IPS-NIHi7 (cell line): ENCODE results near the gene KIAA1586.
"Not testable (repeated sequence)": the region's sequence is repeated elsewhere in the genome, so short reads cannot be mapped to it uniquely, and the experiment has no call there.

Experiments
- DNase-seq: peaks from one replicate; pipeline ENCODE4 v3.0.0; 2012; ENCODE audit warnings: mixed read lengths; ENCODE audit errors: extremely low spot score

Gene KIAA1586

DNA sequence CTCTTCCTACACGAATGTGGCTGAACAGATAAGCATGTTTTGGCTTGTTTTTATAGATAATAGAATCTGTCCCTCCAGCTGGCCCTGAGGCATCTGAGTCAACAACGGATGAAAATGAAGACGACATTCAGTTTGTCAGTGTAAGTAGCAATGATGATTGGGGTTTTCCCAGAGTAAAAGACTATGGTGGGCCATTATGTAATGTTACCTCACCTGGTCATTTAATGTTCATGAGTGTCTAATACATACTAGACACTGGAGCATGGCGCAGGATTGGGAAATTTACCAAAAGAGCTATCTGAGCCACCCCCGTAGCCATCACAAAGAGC, 728 bp downstream of the KIAA1586 start:
- not testable (repeated sequence) for DNase-seq

DNA sequence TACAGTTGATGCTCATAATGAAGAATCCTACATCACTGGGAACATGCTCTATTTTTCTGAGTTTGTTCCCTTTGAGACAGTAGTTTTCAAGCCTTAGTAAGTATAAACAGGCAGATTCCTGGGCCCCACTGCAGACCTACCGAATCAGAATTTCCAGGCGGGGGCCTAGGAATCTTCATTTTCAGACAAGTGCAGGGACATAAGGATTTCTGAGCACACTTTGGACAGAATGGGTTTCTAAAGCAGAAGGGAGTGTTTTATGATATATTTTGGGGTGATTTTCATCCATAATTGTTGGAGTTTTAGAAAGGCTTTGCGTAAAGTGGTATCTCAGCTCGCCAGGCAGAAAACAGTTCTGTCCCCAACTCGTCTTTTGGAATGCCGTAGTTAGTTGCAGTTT, 1.4 kb downstream of the KIAA1586 start:
- DNase-seq: not testable (repeated sequence)

DNA sequence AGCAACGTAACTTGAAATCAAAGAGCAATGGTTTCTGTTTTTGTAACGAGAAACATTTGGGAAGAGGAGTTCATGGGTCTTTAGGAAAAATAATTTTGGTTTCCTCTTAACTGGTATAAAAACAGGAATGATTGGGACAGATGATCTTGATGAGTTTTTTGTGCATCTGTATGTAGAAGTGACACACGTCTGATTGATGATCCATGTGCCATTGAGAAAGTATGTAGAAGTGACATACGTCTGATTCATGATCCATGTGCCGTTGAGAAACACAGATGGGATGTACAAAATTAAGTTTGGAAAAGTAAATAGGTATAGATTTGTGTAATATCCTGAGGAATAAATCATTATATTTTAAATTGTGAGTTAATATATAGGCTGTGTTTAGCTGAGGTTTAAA, 2.1 kb downstream of the KIAA1586 start:
- no peak for DNase-seq

DNA sequence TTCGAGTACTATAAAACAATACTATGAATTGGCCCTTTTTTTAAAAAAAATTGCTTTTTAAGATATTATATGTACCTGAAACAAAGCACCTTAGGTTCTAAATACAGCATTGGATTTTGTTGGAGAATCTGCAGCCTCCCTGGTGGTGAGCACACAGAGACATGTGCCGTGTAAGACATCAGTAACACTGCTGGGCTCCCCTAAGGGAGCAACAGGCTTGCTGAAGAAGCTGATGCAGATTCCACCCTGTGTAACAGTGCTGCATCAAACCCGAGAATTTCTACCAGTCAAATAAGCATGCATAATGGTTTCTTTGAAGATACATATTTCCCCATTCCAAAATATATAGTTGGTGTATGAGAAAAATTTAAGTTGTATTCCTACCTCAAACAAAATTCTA, 17.4 kb downstream of the KIAA1586 start:
- DNase-seq: no peak

DNA sequence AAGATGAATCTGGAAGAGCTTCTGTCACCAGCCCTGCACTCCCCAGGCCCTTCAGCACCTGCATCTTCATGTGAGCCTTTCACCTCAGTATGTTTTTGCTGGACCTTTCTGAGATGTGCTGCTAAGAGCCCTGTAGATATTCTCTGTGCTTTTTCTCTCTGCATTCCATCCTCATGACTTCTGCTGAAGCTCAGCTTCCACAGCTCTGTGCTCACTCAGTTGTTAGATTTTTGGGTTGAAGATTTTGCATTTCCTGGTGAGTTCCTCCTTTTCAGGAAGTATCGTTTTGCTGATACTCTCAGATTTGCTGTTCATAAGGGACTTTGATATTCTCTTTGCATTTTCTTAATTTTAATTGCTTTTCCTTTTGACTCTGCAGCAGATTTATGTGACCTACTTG, 18.3 kb downstream of the KIAA1586 start:
- no peak for DNase-seq

DNA sequence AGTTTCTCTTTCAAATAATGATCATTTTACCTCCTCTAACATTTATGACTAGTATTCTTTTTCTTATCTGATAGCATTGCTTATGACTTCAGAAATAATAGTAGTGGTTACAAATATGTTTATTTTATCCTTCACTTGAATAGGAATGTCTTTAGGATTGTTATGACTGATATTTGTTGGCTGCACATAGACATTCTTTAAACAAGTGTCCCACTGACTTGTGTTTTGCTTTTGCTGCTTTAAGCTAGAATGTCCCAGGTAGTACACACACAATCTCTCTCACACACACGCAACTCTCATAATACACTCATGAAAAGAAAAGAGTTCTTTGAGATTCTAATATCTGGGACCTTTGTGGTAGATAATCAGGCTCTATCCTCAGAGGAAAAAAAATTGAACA, 21.6 kb downstream of the KIAA1586 start:
- no peak for DNase-seq

DNA sequence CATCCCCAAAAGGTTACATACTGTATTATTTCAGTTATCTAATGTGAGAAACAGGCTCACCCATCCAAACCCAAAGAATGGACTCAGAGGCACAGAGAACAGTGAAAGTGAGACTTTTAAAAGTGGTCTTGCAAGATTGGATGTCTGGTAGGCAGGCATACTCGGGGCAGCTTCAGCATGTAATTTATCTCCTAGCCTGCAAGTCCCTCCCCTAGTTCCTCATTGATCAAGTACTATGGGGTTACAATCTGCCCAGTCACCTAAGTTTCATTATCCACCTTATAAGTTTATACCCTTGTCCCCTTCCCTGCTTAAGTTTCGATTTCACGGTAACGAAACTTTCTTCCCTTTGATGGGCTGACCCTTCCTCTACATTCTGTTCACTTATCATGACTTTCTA, 22.7 kb downstream of the KIAA1586 start:
- no peak for DNase-seq

DNA sequence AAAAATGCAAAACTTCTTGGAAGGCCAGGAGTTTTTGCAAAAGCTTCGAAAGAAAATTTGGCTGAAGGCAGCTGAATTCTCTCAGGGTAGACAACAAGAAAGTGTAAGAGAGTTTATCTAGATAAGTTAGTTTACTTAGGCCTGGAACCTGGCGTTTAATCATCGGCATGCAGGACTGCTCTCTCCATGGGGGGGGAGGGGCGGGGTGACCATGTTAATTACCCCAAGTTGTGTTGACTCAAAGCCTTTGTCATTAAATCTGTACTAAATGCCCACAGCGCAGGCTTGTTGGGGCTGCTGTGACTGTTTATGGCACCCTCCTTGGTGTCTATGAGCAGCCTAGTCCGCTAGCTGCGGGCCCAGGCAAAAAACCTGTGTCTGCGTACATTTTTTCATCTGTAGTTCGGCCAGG, 23.4 kb downstream of the KIAA1586 start:
- peak; percentile 15 for DNase-seq

DNA sequence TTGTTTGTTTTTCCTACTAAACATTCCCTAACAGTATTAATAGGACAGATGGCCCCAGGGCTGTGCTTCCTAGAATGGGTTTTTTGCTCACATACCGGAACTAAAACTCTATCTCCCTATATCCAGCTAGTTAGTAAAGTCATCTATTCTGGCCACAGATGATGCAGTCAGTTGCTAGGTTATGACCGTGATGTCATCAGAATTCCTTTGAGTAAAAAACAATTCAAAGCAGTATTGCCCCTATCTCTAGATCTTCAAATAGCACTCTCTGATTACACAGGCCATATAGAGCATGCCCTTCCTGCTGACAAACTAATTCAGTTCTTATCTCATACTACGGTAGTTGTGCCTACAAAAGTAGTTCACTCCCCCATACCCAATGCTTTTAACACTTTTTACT, 25.6 kb downstream of the KIAA1586 start:
- DNase-seq: no peak

DNA sequence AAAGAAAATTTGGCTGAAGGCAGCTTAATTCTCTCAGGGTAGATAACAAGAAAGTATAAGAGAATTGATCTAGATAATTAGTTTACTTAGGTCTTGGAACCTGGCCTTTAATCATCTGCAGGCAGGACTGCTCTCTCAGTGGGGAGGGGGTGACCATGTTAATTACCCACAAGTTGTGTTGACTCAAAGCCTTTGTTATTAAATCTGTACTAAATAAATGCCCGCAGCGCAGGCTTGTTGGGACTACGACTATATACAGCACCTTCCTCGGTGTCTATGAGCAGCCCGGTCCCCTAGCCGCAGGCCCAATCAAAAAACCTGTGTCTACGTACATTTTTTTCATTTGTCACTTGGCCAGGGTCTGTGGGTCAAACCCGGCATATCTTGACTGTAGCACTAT, 27.9 kb downstream of the KIAA1586 start:
- no peak for DNase-seq

DNA sequence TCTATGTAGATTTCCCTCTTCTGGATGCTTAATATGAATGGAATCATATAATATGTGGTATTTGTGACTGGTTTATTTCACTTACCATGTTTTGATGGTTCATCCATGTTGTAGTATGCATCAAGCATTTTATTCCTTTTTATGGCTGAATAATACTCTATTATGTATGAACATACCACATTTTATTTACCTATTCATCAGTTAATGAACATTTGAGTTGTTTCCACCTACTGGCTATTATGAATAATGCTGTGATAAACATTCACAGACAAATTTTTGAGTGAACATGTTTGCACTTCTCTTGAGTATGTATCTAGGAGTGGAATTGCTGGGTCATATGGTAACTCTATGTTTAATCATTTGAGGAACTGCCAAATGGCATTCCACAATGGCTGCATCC, 28.6 kb downstream of the KIAA1586 start:
- DNase-seq: no peak

DNA sequence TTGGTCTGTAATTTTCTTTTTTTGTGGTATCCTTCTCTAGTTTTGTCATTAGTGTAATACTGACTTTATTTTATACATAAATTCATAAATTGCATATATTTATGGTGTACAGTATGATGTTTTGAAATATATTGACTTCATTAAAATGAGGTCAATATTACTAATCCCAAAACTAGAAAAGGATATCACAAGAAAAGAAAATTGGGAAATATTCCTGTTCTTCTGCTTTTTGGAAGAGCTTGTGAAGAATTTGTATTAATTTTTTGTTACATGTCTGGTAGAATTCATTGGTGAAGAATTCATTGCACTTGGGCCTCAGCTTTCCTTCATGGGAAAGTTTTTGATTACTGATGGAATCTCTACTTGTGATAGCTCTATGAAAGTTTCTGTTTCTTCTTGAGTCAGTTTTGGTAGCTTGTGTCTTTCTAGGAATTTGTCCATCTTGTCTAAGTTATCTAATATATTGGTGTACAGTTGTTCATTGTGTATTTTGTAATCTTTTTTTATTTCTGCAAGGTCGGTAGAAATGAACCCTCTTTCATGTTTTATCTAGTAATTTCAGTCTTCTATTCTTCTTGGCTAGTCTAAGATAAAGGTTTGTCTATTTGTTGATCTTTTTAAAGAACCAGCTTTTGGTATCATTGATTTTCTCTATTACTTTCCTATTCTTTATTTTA, 32.2 kb downstream of the KIAA1586 start:
- no peak for DNase-seq

DNA sequence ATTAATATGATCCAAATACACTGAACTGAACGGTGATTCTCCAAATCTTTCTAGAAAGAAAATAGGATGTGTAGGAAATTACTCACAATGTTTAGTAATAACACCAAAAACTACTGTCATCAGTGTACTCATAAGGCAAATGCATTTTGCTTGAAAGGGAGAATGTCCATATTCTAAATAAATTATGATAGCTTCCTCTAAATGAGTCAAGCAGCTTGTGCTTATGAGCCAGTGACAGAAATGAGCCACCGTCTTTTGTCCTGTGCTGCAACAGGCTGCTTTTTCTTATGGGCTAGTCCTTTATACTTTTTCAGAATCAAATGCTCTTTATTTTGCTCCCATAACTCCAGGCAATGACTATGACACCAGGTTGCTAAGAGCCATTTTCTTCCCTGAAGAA, 39.0 kb downstream of the KIAA1586 start:
- DNase-seq: no peak

DNA sequence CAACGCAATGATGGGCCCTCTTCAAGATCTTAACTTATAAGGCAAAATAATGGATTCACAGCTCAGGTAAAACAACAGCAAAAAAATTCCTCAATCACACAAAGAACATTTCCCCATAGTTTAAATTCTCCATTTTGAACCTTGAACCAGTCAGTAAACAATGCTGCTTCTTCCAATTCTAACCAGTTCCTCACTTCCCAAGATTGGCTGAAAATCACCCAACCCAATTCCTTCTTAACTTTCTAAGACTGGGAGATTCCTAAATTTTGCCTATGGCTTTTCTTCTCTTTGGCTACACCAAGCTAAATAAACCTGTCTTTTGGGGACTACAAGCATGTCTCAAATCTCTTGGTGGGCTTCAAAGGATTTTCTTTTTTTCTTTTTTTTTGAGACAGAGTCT, 40.4 kb downstream of the KIAA1586 start:
- no peak for DNase-seq

DNA sequence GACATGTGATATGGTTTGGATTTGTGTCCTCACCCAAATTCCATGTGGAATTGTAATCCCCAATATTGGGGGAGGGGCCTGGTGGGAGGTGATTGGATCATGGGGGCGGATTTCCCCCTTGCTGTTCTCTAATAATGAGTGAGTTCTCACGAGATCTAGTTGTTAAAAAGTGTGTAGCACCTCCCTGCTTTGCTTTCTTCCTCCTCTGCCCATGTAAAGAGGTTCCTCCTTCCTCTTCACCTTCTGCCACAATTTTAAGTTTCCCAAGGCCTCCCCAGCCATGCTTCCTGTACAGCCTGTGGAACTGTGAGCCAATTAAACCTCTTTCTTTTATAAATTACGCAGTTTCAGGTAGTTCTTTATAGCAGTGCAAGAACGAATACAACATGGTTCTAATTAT, 41.4 kb downstream of the KIAA1586 start:
- DNase-seq: no peak

DNA sequence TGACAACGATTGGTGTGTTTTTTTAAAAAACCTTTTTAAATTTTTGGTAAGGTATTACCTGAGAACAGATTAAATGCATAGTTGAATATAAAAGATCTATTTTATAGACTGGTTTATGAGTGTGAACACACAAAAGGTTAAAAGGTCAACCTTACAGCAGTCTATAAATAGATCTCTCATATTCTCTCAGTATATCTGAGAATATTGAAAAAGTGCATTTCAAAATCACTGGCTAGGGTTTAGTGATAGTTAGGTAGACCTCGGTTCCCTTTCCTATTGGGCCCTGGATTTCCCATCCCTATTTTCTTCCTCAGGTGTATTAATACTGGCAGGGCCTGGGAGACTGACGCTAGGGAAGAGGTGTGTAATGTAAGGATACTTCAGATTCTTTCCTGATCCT, 42.8 kb downstream of the KIAA1586 start:
- DNase-seq: no peak

DNA sequence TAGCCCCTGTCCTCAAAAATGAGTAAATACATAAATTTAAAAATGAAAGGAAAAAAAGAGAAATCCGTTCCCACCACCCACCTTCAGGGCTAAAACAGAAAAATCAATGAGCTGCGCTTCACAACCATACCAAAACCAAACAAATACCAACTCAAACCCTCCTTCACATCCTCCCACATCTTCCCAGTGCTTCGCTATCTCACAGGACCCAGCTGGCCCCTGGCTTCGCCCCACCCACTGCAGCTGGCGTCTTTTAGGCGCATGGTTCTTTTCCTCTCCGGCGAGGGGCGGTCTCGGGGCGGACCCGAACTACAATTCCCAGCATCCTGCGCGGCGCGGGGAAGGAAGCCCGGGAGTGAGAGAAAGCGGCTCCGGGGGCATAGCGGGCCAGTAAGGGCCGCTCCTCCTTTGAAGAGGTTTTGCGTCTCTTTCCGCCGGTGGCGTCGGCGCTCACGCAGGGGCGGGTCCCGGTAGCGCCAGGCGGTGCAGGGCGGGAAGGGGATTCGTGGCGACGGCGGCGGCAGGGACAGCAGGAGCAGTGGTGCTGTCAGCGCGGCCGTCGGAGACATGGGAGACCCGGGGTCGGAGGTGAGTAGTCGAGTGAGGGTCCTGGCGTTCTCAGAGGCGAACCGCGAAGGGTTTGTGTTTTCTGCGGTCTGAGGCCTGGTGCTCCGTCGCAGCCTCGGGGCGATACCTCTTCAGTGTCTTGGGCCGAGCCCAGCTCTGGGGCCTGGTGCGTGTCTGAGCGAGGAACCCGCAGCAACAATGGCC, 43.4 kb downstream of the KIAA1586 start, which contains the start of gene ZNF451:
ZNF451 (plus strand) TSS at position 502 of the 771 bp plus-strand sequence; CDS start at position 568, 66 bp downstream.
- peak; percentile 97 for DNase-seq

DNA sequence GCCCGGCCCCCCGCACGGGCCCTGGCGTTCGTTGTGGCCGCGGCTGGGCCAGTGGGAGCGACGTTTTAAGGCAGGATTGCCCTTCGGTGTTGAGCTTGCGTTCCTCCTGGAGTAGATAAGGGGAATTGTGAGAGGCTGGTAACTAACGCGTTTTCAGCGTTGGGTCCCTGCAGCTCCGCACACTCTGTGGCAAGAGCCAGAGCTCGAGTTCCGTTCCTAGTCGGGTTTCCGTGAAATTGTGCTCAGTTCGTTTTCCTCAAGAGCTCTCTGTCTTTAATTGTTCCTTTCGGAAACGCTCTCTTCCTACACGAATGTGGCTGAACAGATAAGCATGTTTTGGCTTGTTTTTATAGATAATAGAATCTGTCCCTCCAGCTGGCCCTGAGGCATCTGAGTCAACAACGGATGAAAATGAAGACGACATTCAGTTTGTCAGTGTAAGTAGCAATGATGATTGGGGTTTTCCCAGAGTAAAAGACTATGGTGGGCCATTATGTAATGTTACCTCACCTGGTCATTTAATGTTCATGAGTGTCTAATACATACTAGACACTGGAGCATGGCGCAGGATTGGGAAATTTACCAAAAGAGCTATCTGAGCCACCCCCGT, 44.1 kb downstream of the KIAA1586 start:
- DNase-seq: not testable (repeated sequence)

DNA sequence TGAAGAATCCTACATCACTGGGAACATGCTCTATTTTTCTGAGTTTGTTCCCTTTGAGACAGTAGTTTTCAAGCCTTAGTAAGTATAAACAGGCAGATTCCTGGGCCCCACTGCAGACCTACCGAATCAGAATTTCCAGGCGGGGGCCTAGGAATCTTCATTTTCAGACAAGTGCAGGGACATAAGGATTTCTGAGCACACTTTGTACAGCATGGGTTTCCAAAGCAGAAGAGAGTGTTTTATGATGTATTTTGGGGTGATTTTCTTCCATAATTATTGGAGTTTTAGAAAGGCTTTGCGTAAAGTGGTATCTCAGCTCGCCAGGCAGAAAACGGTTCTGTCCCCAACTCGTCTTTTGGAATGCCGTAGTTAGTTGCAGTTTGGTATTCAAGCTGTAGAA, 44.9 kb downstream of the KIAA1586 start:
- DNase-seq: not testable (repeated sequence)

DNA sequence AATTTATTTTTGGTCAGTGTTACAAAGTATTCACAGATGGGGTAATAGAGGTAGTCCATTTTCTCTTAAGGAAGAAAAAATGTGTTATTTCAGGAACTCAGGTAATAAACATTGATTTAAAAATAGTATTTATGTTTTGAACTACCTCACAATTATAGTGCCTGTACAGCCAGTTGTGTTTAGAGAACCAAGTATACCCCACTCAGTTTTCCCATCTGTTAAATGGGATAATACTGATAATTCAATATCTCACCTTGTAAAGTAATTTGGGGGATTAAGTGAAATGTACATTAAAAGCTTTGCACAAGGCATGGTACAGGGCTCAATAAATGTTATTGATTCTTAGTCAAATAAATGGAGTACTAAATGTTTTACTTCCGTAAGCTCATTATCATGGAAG, 48.2 kb downstream of the KIAA1586 start:
- no peak for DNase-seq

DNA sequence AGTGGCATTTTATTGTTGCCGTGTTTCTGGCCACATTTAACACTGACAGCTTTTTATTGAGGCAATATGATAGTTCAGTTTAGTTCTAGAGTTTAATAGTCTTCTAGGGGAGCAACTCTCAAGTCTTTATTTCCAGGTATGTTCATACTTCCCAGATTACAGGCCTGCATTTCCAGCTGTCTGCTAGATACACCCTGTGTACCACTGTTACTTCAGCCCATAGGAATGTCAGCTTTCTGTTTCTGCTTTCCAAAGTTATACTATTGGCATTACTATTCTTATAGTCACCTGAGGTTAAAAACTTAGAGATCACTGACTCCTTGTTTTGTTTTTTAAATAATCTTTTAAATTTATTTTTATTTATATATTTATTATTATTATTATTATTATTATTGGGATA, 51.1 kb downstream of the KIAA1586 start:
- no peak for DNase-seq

DNA sequence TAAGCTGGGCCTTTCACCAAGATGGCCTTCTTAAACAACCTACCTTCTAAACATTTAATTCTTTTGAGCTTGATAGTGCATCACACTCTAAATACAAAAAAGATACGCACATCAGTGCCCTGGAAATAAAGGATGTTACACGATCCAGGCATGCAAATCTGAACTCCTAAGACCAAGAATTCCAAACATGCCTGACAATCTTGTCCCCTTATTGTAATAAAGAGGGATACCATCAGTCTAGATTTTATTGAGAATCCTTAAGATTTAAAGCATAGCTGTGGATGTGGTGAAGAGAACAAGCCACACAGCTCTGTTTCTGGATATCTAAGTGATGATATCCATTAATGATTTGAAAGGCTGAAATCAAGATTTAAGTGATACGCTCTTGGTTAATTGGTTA, 56.5 kb downstream of the KIAA1586 start:
- DNase-seq: no peak

DNA sequence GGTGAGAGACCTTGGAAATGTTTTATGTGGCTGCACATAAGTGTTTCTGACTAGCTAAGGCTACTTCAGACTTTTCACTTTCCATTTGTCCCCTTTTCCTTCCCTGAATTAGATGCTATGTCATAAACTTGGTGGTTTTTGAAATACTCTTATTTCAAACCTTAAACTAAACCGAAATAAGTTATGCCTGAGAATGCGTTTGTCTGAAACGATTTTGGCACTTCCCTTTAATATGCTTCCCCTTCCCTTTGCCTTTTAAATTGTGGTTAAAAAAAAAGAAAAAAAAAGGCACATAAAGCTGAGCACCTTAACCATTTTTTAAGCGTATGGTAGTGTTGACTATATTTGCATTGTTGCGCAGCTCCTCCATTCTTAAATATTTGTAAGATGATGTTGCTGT, 57.8 kb downstream of the KIAA1586 start:
- no peak for DNase-seq
